ENCODE results near the gene AKAP6.

Gene AKAP6

GRCh38 chr14:32491416-32492016, 162.4 kb downstream of the AKAP6 start:
- no peak for DNase-seq

GRCh38 chr14:32492457-32492856, 163.4 kb downstream of the AKAP6 start:
- DNase-seq: no peak

- peak; percentile 76 for DNase-seq
Observed at GRCh38 chr14:32494609-32495434, 165.7 kb downstream of the AKAP6 start.

GRCh38 chr14:32495435-32495734, 166.3 kb downstream of the AKAP6 start:
- no peak for DNase-seq

GRCh38 chr14:32497248-32497647, 168.2 kb downstream of the AKAP6 start:
- DNase-seq: no peak

- DNase-seq: peak; percentile 94
Observed at GRCh38 chr14:32507029-32507984, 178.2 kb downstream of the AKAP6 start.

- peak; percentile 71 for DNase-seq
Observed at GRCh38 chr14:32508281-32508680, 179.2 kb downstream of the AKAP6 start.

- DNase-seq: peak; percentile 100
Observed at GRCh38 chr14:32509632-32510187, 180.6 kb downstream of the AKAP6 start.

GRCh38 chr14:32510815-32511214, 181.7 kb downstream of the AKAP6 start:
- no peak for DNase-seq

GRCh38 chr14:32512348-32512747, 183.2 kb downstream of the AKAP6 start:
- no peak for DNase-seq

- no peak for DNase-seq
Observed at GRCh38 chr14:32512813-32513212, 183.7 kb downstream of the AKAP6 start.

- peak; percentile 64 for DNase-seq
Observed at GRCh38 chr14:32513571-32514009, 184.5 kb downstream of the AKAP6 start.

- no peak for DNase-seq
Observed at GRCh38 chr14:32514236-32514635, 185.1 kb downstream of the AKAP6 start.

GRCh38 chr14:32514681-32515080, 185.6 kb downstream of the AKAP6 start:
- no peak for DNase-seq

- peak; percentile 54 for DNase-seq
Observed at GRCh38 chr14:32524609-32525375, 195.7 kb downstream of the AKAP6 start.

GRCh38 chr14:32525591-32525990, 196.5 kb downstream of the AKAP6 start:
- no peak for DNase-seq

GRCh38 chr14:32530800-32531199, 201.7 kb downstream of the AKAP6 start:
- DNase-seq: no peak

- no peak for DNase-seq
Observed at GRCh38 chr14:32531942-32532515, 202.9 kb downstream of the AKAP6 start.

GRCh38 chr14:32534145-32534544, 205.0 kb downstream of the AKAP6 start:
- DNase-seq: no peak

- no peak for DNase-seq
Observed at GRCh38 chr14:32536175-32536574, 207.1 kb downstream of the AKAP6 start.

GRCh38 chr14:32537166-32537565, 208.1 kb downstream of the AKAP6 start:
- DNase-seq: no peak

GRCh38 chr14:32542507-32542906, 213.4 kb downstream of the AKAP6 start:
- no peak for DNase-seq

Measured in fibroblast of skin of back (primary cell).